Measurements from ENCODE around the gene DCAF5.

The DCAF5 gene

DNA sequence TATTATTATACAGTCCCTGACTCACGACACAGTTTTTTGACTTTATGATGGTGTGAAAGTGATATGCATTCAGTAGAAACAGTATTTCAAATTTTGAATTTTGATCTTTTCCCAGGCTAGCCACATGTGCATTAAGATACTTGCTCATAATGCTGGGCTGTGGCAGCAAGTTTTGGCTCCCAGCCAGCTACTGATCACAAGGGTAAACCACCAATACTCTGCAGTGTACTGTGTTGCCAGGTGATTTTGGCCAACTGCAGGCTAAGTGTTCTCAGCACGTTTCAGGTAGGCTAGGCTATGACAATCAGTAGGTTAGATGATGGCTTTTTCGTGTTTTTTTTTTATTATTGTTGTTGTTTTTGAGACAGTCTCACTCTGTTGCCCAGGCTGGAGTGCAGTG, 104.5 kb downstream of the DCAF5 start:
- DNase-seq (ENCODE audit: insufficient read length, low spot score): no peak
- no peak for TF ChIP-seq CTCF (IDR thresholded peaks at IDR 0.05; ENCODE audit: insufficient read depth, missing control alignments)
- no peak for FAIRE-seq

DNA sequence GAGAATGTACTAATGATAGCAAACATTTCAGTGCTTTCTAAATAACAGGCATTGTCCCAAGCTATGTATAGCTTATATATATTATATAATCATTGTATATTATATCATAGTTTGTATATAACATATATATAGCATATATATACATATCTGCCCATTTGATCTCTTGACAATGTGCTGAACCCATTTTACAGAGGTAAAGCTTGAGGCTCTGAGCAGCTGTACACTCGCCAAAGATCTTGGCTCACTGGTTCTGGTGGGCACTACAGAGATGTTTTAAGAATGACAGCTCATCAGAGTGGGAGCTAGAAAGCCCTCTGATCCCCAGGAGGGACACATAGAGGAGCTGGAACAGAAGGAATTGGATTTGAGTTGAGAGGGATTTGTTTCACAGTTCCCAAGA, 105.7 kb downstream of the DCAF5 start:
- DNase-seq (ENCODE audit: insufficient read length, low spot score) (no peak), FAIRE-seq (no peak)
- no peak for TF ChIP-seq CTCF (IDR thresholded peaks at IDR 0.05; ENCODE audit: insufficient read depth, missing control alignments)

- TF ChIP-seq CTCF (IDR thresholded peaks at IDR 0.05; ENCODE audit: insufficient read depth, missing control alignments): no peak
- FAIRE-seq (no peak), DNase-seq (ENCODE audit: insufficient read length, low spot score) (no peak)
These were observed 106.5 kb downstream of the DCAF5 start for GRCh38 chr14:69046476-69046860.

GRCh38 chr14:69045857-69046475, 107.0 kb downstream of the DCAF5 start:
- no peak for TF ChIP-seq CTCF (IDR thresholded peaks at IDR 0.05; ENCODE audit: insufficient read depth, missing control alignments)
- FAIRE-seq: no peak
- no peak for DNase-seq (ENCODE audit: insufficient read length, low spot score)

GRCh38 chr14:69044965-69045555, 107.9 kb downstream of the DCAF5 start:
- no peak for TF ChIP-seq CTCF (IDR thresholded peaks at IDR 0.05; ENCODE audit: insufficient read depth, missing control alignments)
- FAIRE-seq (no peak), DNase-seq (ENCODE audit: insufficient read length, low spot score) (no peak)

DNA sequence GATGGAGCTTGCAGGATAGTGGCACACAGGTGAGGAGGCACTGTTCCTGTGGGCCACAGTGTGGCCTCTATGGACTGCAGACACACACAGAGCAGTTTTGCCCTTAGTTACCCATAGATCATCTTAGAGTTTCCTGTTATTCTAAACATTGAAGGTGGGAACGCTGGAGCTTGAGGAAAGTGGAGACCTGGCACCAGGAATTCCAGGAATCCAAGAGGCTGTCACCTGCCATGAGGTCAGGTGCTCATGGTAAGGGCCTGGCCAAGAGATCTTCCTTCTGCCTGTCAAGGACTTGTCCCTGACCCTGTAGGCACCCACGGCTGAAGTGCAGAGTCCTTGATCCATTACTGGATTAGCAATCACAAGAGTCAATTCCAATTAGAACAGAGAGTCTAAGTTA, 108.6 kb downstream of the DCAF5 start:
- FAIRE-seq (no peak), DNase-seq (ENCODE audit: insufficient read length, low spot score) (no peak)
- no peak for TF ChIP-seq CTCF (IDR thresholded peaks at IDR 0.05; ENCODE audit: insufficient read depth, missing control alignments)

- no peak for TF ChIP-seq CTCF (IDR thresholded peaks at IDR 0.05; ENCODE audit: insufficient read depth, missing control alignments)
- FAIRE-seq (no peak), DNase-seq (ENCODE audit: insufficient read length, low spot score) (no peak)
These were observed 109.2 kb downstream of the DCAF5 start for GRCh38 chr14:69043596-69044260.
